HCT116 (cell line): ENCODE measurements around the gene ELL2. TPM values are rescaled to one million over a fixed set of nuclear protein-coding genes. Genes with fewer than 3 reads are reported as not detected.
"Not testable (repeated sequence)": the region's sequence is repeated elsewhere in the genome, so short reads cannot be mapped to it uniquely, and the experiment has no call there.

Experiments
- ATAC-seq: fragments of 200-7000 bp; cut with Tn5 transposase; 2 replicates; pipeline ENCODE4 v1.9.1; 2020; ENCODE audit warnings: mild to moderate bottlenecking, moderate library complexity
- BruUV-seq: library from RNA; stranded (reverse); fragments of 400-500 nt; replicated peaks from 2 replicates; lab custom pipeline; 2021; lab: Mats Ljungman, UMichigan
- CTCF ChIA-PET: fragments of 300-600 bp; sonication (Branson Sonifier 250); formaldehyde crosslinking; loops from one replicate; lab custom pipeline; 2021; ENCODE audit warnings: antibody characterized with exemption; lab: Charles Lee
- POLR2A ChIA-PET: fragments of 300-600, 350-600 bp; sonication (Branson Sonifier 250); formaldehyde crosslinking; loops from one replicate; lab custom pipeline; 2021; ENCODE audit warnings: antibody characterized with exemption; lab: Charles Lee
- RAD21 ChIA-PET, 2 experiments: fragments of 300-600 bp; sonication (Branson Sonifier 250); formaldehyde crosslinking; loops; one replicate each; lab custom pipeline; 2023; ENCODE audit warnings: low total read pairs in 2 of 2; ENCODE audit not compliant: uncharacterized antibody in 2 of 2, unreplicated experiment in 2 of 2, low non-redundant PET in 1 of 2; lab: Charles Lee
- DNase-seq: peaks from one replicate; pipeline ENCODE4 v3.0.0-alpha.2; 2010; ENCODE audit warnings: low read depth, low spot score
- H2AFZ ChIP-seq: fragments of 200-600 bp; shearing (Covaris generic), sonication (generic); 2 replicates; pipeline ENCODE4 v1.6.1; 2017; ENCODE audit warnings: low read depth, mixed run types, mixed read lengths, antibody characterized with exemption, low read length; ENCODE audit not compliant: poor library complexity, severe bottlenecking
- H3K27ac ChIP-seq: 2 replicates; pipeline ENCODE4 v1.5.1; 2012; ENCODE audit warnings: low read depth, low read length
- H3K27me3 ChIP-seq: fragments of 200-600 bp; sonication (generic); 2 replicates; pipeline ENCODE4 v1.6.1; 2016; ENCODE audit warnings: mixed run types, low read length, mixed read lengths; ENCODE audit not compliant: insufficient read depth
- H3K36me3 ChIP-seq, 2 experiments: fragments of 200-500 bp in 1 of 2; fragments of 200-600 bp in 1 of 2; sonication (Bioruptor generic) in 1 of 2; sonication (generic) in 1 of 2; 2 replicates each; pipeline versions ENCODE4 v1.5.1 to v1.6.1; 2014 to 2016; ENCODE audit warnings: low read length in 2 of 2, inconsistent platforms in 1 of 2, mixed read lengths in 1 of 2, mixed run types in 1 of 2; ENCODE audit not compliant: insufficient read depth in 2 of 2, control insufficient read depth in 1 of 2
- H3K4me1 ChIP-seq, 2 experiments: fragments of 200-600 bp in 1 of 2; sonication (generic) in 1 of 2; 2 replicates each; pipeline versions ENCODE4 v1.5.1 to v1.6.1; 2012 to 2017; ENCODE audit warnings: low read length in 2 of 2, inconsistent platforms in 1 of 2, mild to moderate bottlenecking in 1 of 2, mixed read lengths in 1 of 2, mixed run types in 1 of 2, moderate library complexity in 1 of 2; ENCODE audit not compliant: insufficient read depth in 2 of 2, control insufficient read depth in 1 of 2
- H3K4me2 ChIP-seq: fragments of 200-600 bp; sonication (generic); 2 replicates; pipeline ENCODE4 v1.6.1; 2017; ENCODE audit warnings: mixed run types, low read length, mixed read lengths
- H3K4me3 ChIP-seq, 2 experiments: fragments of 200-600 bp in 1 of 2; sonication (generic) in 1 of 2; replicated peaks in 1 of 2; 2 replicates each; pipeline ENCODE4 v1.5.1; 2011 to 2016; ENCODE audit warnings: low read length in 2 of 2, control low read depth in 1 of 2, low read depth in 1 of 2, mild to moderate bottlenecking in 1 of 2, mixed read lengths in 1 of 2, mixed run types in 1 of 2
- H3K79me2 ChIP-seq: fragments of 200-600 bp; sonication (generic); 2 replicates; pipeline ENCODE4 v1.6.1; 2017; ENCODE audit warnings: mild to moderate bottlenecking, mixed run types, low read length, moderate library complexity, mixed read lengths; ENCODE audit not compliant: insufficient read depth
- H3K9ac ChIP-seq: fragments of 200-600 bp; sonication (generic); 2 replicates; pipeline ENCODE4 v1.6.1; 2016; ENCODE audit warnings: low read length, mixed read lengths
- H3K9me2 ChIP-seq: fragments of 200-600 bp; sonication (generic), shearing (Covaris generic); 2 replicates; pipeline ENCODE4 v1.6.1; 2017; ENCODE audit warnings: mixed run types, mild to moderate bottlenecking, moderate library complexity; ENCODE audit not compliant: insufficient read depth
- H3K9me3 ChIP-seq, 2 experiments: fragments of 200-500 bp in 1 of 2; fragments of 200-600 bp in 1 of 2; sonication (Bioruptor generic) in 1 of 2; sonication (generic) in 1 of 2; 2 replicates each; pipeline ENCODE4 v1.6.1; 2014 to 2017; ENCODE audit warnings: low read length in 2 of 2, mixed read lengths in 2 of 2, inconsistent platforms in 1 of 2, low read depth in 1 of 2, mild to moderate bottlenecking in 1 of 2, mixed run types in 1 of 2, moderate library complexity in 1 of 2; ENCODE audit not compliant: control insufficient read depth in 1 of 2, insufficient read depth in 1 of 2
- H4K20me1 ChIP-seq: fragments of 200-600 bp; sonication (generic), shearing (Covaris generic); 2 replicates; pipeline ENCODE4 v1.6.1; 2017; ENCODE audit warnings: mixed run types, mild to moderate bottlenecking, moderate library complexity; ENCODE audit not compliant: insufficient read depth
- ATF3 ChIP-seq: IDR thresholded peaks from 2 replicates; pipeline ENCODE4 v1.6.1; 2012
- EZH2 ChIP-seq: fragments of 200-600 bp; sonication (generic); IDR thresholded peaks from 2 replicates; pipeline ENCODE4 v1.6.1; 2017; ENCODE audit warnings: antibody characterized with exemption, mixed run types
- FOSL1 ChIP-seq: IDR thresholded peaks from 2 replicates; pipeline ENCODE4 v1.6.1; 2012; ENCODE audit warnings: low read depth
- JUND ChIP-seq: IDR thresholded peaks from 2 replicates; pipeline ENCODE4 v1.6.1; 2012
- MAX ChIP-seq: IDR thresholded peaks from 2 replicates; pipeline ENCODE4 v1.6.1; 2012
- SIN3A ChIP-seq: IDR thresholded peaks from 2 replicates; pipeline ENCODE4 v1.6.1; 2012; ENCODE audit warnings: low read depth
- SP1 ChIP-seq: IDR thresholded peaks from 2 replicates; pipeline ENCODE4 v1.6.1; 2012; ENCODE audit warnings: low read depth
- SRF ChIP-seq: IDR thresholded peaks from 2 replicates; pipeline ENCODE4 v1.6.1; 2012; ENCODE audit warnings: low read depth
- ZBTB33 ChIP-seq: IDR thresholded peaks from 2 replicates; pipeline ENCODE4 v1.6.1; 2011; ENCODE audit warnings: mild to moderate bottlenecking, low read length, moderate library complexity; ENCODE audit not compliant: insufficient replicate concordance; ENCODE audit errors: extremely low read depth
- ZFX ChIP-seq: fragments of 450-650 bp; IDR thresholded peaks from 2 replicates; pipeline ENCODE4 v1.6.1; 2017
- intact Hi-C: fragments of 100-400 bp; cut with micrococcal nuclease; formaldehyde crosslinking; loops from 2 replicates; pipeline ENCODE4 v1.10.0; 2022
- total RNA-seq: library from RNA; stranded (reverse); gene quantifications from one replicate; pipeline ENCODE4 v1.2.1, GENCODE V29; 2021; ENCODE audit not compliant: unreplicated experiment

Gene ELL2
- total RNA-seq, 1 experiment from 2014 or later = 29.8 TPM

- intact Hi-C loops = no loop called here
- H3K27ac ChIP-seq = no peak overlapping the region
- H2AFZ ChIP-seq = no peak overlapping the region
- ChIA-PET POLR2A (no interaction called here), RAD21 (no interaction called here), CTCF (interaction anchor here (1.5 kb wide), 1 partner anchor 89 kb away, joined by 3 read pairs; no protein-coding TSS in a partner anchor)
- ATAC-seq = no peak
- H3K36me3 ChIP-seq = no peaks in the 10 kb centered on the region
- H3K9ac ChIP-seq = no peak overlapping the region
- TF ChIP-seq ZBTB33 (no peak), ATF3 (no peak), SRF (no peak), FOSL1 (no peak), EZH2 (no peak), MAX (no peak), SIN3A (no peak), JUND (no peak), SP1 (no peak), ZFX (no peak)
- H3K4me2 ChIP-seq = no peak overlapping the region
- H3K4me3 ChIP-seq = no peak overlapping the region
- no peaks in the 10 kb centered on the region for H3K9me3 ChIP-seq
- H3K79me2 ChIP-seq = no peaks in the 10 kb centered on the region
- BruUV-seq = no TSS peak
- no peaks in the 10 kb centered on the region for H3K27me3 ChIP-seq
- no peaks in the 10 kb centered on the region for H4K20me1 ChIP-seq
- no peaks in the 10 kb centered on the region for H3K9me2 ChIP-seq
- DNase-seq = no peak
- no peaks in the 10 kb centered on the region for H3K4me1 ChIP-seq
These were observed 91.5 kb downstream of the ELL2 start for GRCh38 chr5:95870105-95870672.

- DNase-seq, H3K4me1 ChIP-seq, H3K79me2 ChIP-seq, H4K20me1 ChIP-seq, H3K36me3 ChIP-seq, H3K27ac ChIP-seq, intact Hi-C loops, H3K9ac ChIP-seq, H2AFZ ChIP-seq, POLR2A ChIA-PET, RAD21 ChIA-PET, BruUV-seq, H3K9me2 ChIP-seq, H3K27me3 ChIP-seq, H3K4me2 ChIP-seq, H3K9me3 ChIP-seq, H3K4me3 ChIP-seq, ATAC-seq: not testable (repeated sequence)
- CTCF ChIA-PET = interaction anchor here (1.5 kb wide), 1 partner anchor 88 kb away, joined by 3 read pairs; no protein-coding TSS in a partner anchor
These were observed 92.3 kb downstream of the ELL2 start for GRCh38 chr5:95869173-95869855.
